Osteocyte (in vitro differentiated cells): Measurements from ENCODE around the gene HECW1. TPM values are rescaled to one million over a fixed set of nuclear protein-coding genes. Genes with fewer than 3 reads are reported as not detected.

Experiments
- DNase-seq: peaks from one replicate; pipeline ENCODE4 v3.0.0; 2021; ENCODE audit warnings: mixed read lengths; ENCODE audit not compliant: unreplicated experiment; ENCODE audit errors: extremely low spot score
- H3K27ac Mint-ChIP-seq: one replicate; pipeline ENCODE4 v1.8.0; 2021; ENCODE audit warnings: mild to moderate bottlenecking, mixed read lengths; ENCODE audit not compliant: unreplicated experiment
- H3K27me3 Mint-ChIP-seq: one replicate; pipeline ENCODE4 v1.8.0; 2021; ENCODE audit warnings: mixed read lengths; ENCODE audit not compliant: unreplicated experiment
- H3K36me3 Mint-ChIP-seq: one replicate; pipeline ENCODE4 v1.8.0; 2021; ENCODE audit warnings: mixed read lengths; ENCODE audit not compliant: unreplicated experiment
- H3K4me1 Mint-ChIP-seq: one replicate; pipeline ENCODE4 v1.8.0; 2021; ENCODE audit warnings: mixed read lengths; ENCODE audit not compliant: unreplicated experiment
- H3K4me3 Mint-ChIP-seq: one replicate; pipeline ENCODE4 v1.8.0; 2021; ENCODE audit warnings: mild to moderate bottlenecking, moderate library complexity, mixed read lengths; ENCODE audit not compliant: unreplicated experiment
- H3K9me3 Mint-ChIP-seq: one replicate; pipeline ENCODE4 v1.8.0; 2021; ENCODE audit warnings: mixed read lengths; ENCODE audit not compliant: unreplicated experiment
- total RNA-seq: library from RNA; stranded (reverse); gene quantifications from 2 replicates; pipeline ENCODE4 v1.2.1, GENCODE V29; 2021
- TF ChIP-seq, protein P1 (sequence below): fragments of 200-600 bp; sonication (generic); IDR thresholded peaks from 2 replicates; pipeline ENCODE4 v1.5.0; 2021; ENCODE audit warnings: antibody characterized with exemption, mild to moderate bottlenecking, moderate library complexity

HECW1 gene
- total RNA-seq, 1 donor from 2014 or later, result 0.16 TPM

DNA sequence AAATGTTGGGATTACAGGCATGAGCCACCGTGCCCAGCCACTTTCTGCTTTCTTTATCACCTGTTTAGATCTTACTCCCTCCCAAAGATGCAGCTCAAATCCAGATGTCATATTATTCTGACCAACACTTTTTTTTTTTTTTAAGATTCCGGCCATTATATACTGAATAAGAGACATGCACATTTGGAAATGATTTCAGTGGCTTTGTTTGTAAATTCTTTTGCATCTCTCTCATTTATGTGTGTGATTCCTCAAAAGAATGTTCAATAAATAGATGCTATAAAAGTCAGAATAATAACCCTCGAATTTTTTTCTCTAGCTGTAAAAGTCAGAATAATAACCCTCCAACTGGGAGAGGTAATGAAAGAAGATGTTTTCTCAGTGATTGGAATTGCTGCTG is 25.4 kb downstream of the HECW1 start:
- Mint-ChIP-seq H3K4me1 (peaks cover 29% of the 10 kb centered on the region), H3K36me3 (no peaks in the 10 kb centered on the region), H3K9me3 (no peaks in the 10 kb centered on the region), H3K27me3 (peaks cover 4% of the 10 kb centered on the region), H3K27ac (no peak overlapping the region), H3K4me3 (no peak overlapping the region)
- TF ChIP-seq, protein P1, sequence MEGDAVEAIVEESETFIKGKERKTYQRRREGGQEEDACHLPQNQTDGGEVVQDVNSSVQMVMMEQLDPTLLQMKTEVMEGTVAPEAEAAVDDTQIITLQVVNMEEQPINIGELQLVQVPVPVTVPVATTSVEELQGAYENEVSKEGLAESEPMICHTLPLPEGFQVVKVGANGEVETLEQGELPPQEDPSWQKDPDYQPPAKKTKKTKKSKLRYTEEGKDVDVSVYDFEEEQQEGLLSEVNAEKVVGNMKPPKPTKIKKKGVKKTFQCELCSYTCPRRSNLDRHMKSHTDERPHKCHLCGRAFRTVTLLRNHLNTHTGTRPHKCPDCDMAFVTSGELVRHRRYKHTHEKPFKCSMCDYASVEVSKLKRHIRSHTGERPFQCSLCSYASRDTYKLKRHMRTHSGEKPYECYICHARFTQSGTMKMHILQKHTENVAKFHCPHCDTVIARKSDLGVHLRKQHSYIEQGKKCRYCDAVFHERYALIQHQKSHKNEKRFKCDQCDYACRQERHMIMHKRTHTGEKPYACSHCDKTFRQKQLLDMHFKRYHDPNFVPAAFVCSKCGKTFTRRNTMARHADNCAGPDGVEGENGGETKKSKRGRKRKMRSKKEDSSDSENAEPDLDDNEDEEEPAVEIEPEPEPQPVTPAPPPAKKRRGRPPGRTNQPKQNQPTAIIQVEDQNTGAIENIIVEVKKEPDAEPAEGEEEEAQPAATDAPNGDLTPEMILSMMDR, result no peak
- DNase-seq, result no peak

DNA sequence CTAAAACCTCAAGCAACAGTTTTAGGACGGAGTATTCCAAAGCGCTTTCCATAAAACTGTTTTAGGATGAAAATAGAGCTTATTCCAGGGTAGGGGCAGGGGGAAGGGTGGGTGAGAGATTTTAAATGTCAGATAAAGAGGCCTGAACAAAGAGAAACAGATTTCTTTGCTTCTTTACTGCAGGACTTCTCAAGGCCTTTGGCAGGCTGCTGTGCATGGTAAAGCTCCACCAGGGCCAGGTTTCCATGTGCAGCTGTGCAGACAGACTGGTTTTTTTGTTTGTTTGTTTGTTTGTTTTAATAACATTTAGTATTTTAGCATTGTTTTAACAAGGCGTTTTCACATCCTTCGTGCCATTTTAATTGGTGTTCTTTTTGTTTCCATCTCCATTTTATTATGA is 26.3 kb downstream of the HECW1 start:
- Mint-ChIP-seq H3K27me3 (no peaks in the 10 kb centered on the region), H3K9me3 (no peaks in the 10 kb centered on the region), H3K4me1 (peaks cover 29% of the 10 kb centered on the region), H3K27ac (no peak overlapping the region), H3K4me3 (no peak overlapping the region), H3K36me3 (no peaks in the 10 kb centered on the region)
- TF ChIP-seq, protein P1, result no peak
- no peak for DNase-seq

DNA sequence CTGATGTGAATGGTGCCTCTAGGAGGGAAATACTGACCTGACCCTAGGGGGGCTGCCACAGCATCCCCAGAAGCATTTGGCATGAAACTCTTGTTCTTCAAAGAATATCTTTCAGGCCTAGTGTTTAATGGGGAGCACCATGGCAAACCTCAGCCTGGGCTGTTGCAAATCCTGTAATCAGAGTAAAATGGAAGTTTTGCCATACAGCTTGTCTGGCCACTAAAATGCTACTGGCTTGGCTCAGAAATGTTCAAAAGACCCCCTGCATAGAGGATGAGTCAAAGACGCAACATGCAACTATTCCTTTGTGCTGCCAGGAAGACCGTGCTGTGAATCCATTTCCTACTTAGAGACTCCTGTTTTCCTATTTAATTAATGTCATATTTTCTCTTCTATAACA is 26.7 kb downstream of the HECW1 start:
- Mint-ChIP-seq H3K4me1 (peaks cover 29% of the 10 kb centered on the region), H3K27ac (no peak overlapping the region)

DNA sequence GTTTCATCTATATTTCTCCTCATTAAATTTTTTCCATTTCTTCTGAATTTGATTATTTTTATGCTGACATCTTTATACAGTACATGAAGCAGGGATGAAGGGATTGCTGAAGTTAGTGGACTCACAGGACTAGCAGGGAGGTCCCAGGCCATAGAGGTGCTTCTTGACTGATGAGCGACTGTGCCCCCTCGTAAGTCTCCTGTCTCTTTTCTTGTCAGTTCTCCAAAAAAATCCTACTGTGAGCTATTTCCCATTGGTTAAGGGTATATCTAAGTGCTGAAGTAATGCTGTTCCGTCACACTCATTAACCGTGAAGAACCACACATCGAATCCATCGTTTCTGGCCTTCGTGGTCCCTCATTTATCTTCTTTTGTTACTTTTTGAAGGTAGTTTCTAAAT is 27.7 kb downstream of the HECW1 start:
- peaks cover 29% of the 10 kb centered on the region for H3K4me1 Mint-ChIP-seq
- no peaks in the 10 kb centered on the region for H3K36me3 Mint-ChIP-seq
- H3K4me3 Mint-ChIP-seq, result no peak overlapping the region
- no peak overlapping the region for H3K27ac Mint-ChIP-seq
- TF ChIP-seq, protein P1, result no peak
- no peaks in the 10 kb centered on the region for H3K27me3 Mint-ChIP-seq
- no peaks in the 10 kb centered on the region for H3K9me3 Mint-ChIP-seq
- no peak for DNase-seq

More for the DNA sequence above, 26.7 kb downstream of the HECW1 start:
- H3K36me3 Mint-ChIP-seq, result no peaks in the 10 kb centered on the region
- TF ChIP-seq, protein P1, result no peak
- no peak overlapping the region for H3K4me3 Mint-ChIP-seq
- no peaks in the 10 kb centered on the region for H3K9me3 Mint-ChIP-seq
- H3K27me3 Mint-ChIP-seq, result no peaks in the 10 kb centered on the region
- DNase-seq, result no peak

DNA sequence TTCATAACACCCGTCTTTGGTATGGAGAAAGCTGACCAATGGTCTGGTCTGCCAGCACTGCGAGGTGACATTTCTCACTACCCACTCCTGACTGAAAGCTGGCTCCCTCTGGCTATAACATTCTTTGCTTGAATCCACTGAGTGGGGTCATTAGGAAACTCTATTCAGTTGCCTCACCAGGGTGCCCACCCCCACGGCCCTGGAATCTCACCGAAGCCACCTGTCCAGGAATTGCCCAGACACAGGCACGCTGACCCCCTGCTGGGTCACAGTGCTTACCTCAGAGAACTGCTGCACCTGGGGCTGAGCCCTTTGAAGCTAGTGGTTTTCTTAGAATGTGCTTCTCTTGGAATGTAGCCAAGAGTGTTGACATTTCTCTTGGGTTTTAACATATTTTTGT is 28.6 kb downstream of the HECW1 start:
- Mint-ChIP-seq H3K36me3 (no peaks in the 10 kb centered on the region), H3K27ac (no peak overlapping the region), H3K4me1 (peaks cover 29% of the 10 kb centered on the region), H3K9me3 (no peaks in the 10 kb centered on the region), H3K27me3 (no peaks in the 10 kb centered on the region), H3K4me3 (no peak overlapping the region)
- TF ChIP-seq, protein P1, result no peak
- no peak for DNase-seq
